C1 segment of cervical spinal cord (tissue), 14 donors: ENCODE results near the gene LRRC18.

Source experiments
- DNase-seq, 14 donors: peaks; one replicate each; lab custom pipeline; 2025; lab: John Stamatoyannopoulos, UW

The LRRC18 gene

GRCh38 chr10:48907730-48908129 is 31.9 kb downstream of the LRRC18 start:
- DNase-seq, result no peak

- DNase-seq, result no peak
Observed at GRCh38 chr10:48906841-48907240, 32.8 kb downstream of the LRRC18 start.

DNA sequence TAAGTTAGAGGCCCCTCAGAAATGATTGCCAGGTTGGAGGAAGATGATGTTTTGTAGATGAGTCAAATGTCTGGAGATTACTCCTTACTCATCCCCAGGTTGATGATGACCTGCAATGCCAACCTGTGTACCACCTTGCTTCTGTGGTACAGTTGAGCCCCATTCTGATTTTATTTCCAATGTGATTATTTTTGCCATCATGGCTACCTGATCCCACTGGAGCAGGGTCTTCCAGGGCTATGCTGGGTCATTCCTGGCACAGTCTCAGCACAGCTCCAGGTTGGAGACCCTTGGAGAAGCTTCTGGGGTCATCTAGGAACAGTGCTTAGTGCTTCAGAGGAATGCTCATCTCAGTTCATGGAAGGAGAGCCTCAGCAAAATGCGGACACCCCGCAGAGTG is 34.3 kb downstream of the LRRC18 start:
- no peak for DNase-seq

GRCh38 chr10:48904861-48905260 is 34.8 kb downstream of the LRRC18 start:
- DNase-seq, result no peak

DNA sequence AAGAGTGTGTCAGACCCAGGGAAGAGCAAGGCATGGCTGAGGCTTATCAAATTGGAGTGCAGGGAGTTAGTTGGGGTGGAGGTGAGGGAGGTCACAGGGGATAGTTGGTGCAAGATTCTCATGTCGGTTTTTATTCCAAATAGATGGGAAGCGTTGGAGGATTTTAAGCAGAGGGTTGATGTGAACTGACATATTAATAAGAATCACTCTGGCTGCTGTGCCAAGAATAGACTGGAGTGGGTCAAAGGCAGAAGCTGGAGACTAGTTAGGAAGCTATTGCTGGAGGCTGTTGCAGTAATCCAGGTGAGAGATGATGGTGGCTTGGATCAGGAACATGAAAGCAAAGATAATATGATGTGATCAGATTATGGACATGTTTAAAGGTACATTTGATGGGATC is 36.5 kb downstream of the LRRC18 start:
- no peak for DNase-seq

- DNase-seq, result no peak
Observed at GRCh38 chr10:48902096-48902495, 37.5 kb downstream of the LRRC18 start.

- no peak for DNase-seq
Observed at GRCh38 chr10:48901319-48901718, 38.3 kb downstream of the LRRC18 start.

DNA sequence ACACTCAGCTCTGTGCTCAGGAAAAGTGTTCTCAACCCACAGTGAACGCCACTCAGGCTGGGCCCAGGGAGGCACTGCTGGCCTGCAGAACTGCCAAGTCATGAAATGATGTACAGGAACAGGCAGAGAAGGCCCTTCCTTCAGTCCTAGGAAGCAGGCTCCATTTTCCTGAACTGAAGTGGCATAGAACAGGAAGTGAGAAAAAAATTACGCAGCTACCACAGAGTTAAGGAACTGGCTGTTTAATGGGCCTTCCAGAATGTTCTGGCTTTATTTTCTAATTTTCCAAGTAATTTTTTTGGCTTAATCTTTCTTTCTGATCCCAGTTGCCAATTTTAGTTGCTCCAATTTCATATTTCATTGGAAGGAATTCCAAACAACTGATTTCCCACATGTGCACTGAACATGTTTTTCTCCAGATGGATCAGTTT is 39.3 kb downstream of the LRRC18 start:
- DNase-seq, result no peak

DNA sequence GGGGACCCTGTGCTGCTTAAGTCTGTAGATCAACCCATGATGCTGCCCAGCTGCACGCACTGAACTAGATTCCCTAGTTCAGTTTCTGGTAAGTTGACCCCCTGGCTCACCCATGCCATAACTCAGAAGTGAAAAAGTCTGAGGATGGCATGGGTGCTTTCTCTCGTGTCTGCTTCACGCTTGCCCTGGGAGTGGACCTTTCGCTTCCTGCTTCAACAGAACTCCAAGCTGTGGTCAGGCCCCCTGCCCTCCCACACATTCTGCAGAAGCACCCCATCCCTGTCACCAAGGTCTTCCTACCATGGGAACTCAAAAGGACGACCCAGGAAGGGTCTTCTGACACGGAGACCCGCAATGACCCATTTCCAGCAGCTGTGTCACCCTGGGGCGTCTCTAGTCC is 39.9 kb downstream of the LRRC18 start:
- DNase-seq, result no peak

- DNase-seq, result no peak
Observed at GRCh38 chr10:48898426-48898825, 41.2 kb downstream of the LRRC18 start.

DNA sequence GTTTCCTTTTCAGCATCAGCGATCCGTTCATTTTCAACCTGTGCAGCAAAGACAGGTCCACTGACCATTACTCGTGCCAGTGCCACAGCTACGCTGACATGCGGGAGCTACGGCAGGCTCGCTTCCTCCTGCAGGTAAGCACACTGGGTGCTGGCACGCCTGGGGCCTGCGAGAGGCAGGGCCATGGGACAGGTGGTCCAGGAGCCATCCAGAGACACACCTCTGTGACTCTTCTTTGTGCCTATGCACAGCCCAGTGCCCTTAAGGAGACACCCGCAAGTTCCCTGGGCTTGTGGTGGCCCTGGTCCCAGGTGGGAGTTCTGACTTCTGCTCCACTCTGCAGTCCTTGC is 42.2 kb downstream of the LRRC18 start:
- DNase-seq, result no peak

DNA sequence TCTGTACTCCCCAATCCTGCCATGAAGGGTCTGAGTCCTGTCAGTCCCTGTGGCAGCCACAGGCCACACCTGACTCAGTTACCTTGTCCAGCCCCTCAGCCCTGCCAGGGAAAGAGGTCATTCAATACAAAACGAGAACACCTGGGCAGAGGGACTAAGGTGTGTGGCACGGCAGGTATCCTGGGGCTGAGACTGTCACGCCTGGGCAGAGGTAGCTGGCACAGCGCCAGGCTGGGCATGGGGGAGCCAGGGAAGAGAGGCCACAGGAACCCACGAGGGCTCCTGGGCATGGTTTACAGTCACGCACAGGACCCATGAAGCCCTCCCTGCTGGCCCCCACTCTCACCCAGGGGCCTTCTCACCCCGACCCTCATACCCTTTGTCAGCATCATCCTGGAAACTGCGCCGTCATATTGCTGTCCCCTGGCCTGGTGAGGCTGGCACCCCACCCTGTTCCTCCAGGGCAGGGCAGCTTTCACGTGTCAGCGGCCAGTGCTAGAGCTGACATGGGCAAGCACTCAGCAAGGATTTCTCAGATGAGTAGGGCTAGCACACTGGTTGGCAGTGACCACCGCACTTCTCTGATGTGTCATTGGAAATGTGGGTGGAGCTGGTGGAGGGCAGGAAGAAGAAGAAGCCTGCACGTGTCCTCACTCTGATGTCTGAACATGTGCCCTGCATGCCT is 42.7 kb downstream of the LRRC18 start:
- DNase-seq, result no peak

DNA sequence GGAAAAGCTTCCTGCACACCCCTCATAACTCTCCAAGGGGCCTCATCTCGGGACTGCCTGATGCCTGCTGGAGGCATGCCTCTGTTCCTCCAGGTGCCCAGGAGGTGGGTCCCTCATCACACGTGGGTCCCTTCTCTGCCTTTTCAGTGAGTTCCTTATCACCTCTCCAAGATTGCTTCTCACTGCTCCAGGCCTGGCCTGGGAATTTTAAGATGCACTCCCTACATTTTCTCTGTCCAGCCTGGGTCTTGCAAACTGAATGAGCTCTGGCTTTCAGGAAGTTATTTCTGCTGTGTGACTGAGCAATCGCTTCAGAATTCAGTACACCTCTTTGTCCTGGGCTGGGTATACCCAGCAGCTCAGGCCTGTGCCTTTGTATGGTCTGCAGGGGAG is 43.8 kb downstream of the LRRC18 start:
- DNase-seq, result no peak

GRCh38 chr10:48894911-48895802 is 44.5 kb downstream of the LRRC18 start:
- DNase-seq, result no peak

DNA sequence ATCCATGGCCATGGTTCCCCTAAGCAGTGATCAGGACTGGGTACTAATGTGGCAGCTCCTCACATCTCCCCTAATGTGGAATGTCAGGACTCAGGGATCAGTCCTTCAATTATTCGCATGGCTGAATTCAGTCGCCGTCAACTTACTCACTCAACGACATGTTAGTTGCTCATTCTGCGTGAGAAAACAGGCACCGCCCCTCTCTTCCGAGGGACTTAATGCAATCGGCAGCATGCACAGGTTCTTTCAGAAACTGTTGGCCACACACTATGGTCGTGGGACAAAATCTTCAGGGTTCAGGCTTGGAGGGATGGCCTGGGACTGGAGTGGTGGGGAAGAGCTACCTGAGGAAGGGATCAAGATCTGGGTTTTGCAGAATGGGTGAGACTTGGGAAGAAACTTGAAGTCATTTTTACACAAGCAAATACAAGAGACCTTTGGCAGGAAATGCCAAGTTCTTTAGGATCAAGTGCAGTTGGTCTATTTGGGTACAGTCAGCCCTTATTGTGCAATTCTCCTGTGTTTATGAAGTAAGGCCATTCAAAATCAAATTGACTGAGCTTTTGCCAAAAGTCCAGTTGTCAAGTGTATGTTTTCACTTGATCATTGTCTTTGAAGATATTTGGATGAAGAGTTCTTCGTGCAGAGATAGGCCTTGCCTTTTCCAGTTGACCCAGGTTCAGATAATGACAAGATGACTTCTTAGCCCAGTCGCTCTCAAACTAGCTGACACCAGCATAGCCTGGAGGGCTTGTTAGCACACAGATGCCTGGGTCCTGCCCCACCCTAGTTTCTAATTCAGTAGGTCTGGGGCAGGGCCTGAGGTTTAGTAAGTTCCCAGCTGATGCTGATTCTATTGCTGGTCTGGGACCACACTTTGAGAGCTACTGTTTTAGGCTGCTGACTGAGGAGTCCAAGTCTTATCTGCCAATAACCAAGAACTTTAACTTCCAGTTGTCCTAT is 48.5 kb downstream of the LRRC18 start:
- no peak for DNase-seq

GRCh38 chr10:48887982-48888381 is 51.7 kb downstream of the LRRC18 start:
- DNase-seq, result no peak

DNA sequence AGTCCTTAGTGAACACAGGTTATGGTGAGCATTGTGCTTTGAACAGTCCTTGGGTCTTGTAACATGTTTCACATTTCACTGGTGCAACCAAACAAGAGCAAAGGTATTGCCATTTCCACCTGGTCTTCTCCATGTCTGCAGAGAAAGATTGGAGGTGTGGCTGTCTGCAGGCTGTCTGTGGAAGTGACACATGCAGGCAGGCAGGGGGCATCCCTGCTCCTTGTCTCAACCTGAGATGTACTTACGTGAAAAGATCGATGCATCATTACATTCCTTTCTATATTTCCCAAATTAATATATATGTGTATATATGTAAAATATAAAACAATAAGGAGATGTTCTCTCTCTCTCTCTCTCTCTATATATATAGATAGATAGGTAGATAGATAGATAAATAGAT is 54.3 kb downstream of the LRRC18 start:
- DNase-seq, result no peak

- no peak for DNase-seq
Observed at GRCh38 chr10:48884179-48885045, 55.2 kb downstream of the LRRC18 start.

DNA sequence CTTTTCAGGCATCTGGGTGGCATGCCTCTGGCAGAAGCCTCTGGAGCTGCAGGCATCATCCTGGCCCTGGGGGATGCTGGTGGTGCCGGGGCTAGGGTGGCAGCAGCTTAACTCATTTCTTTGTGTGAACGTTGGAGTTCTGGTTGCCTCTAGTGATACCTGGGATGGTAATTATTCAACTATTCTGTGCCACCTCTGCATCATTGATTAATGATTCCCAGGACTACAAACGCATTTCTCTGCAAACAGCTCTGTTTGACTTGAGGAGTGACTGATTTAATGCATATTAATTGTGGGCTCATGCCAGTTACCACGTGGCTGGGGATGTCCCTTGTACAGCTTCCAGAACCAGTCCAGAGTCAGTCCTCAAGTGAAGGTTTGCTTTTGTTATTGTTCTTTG is 55.9 kb downstream of the LRRC18 start:
- no peak for DNase-seq

GRCh38 chr10:48882881-48883280 is 56.8 kb downstream of the LRRC18 start:
- DNase-seq, result no peak

GRCh38 chr10:48881937-48882336 is 57.7 kb downstream of the LRRC18 start:
- DNase-seq, result no peak
